Endothelial cell of umbilical vein (primary cell): ENCODE measurements around the gene C5orf58.

Source experiments
- CTCF ChIP-seq, 2 donors: IDR thresholded peaks; 1 replicate in 1 of 2; 2 replicates in 1 of 2; pipeline ENCODE4 v1.5.1; 2011; ENCODE audit warnings: low read length in 2 of 2, mild to moderate bottlenecking in 2 of 2, moderate library complexity in 2 of 2, control low read depth in 1 of 2, inconsistent platforms in 1 of 2, low read depth in 1 of 2; ENCODE audit not compliant: insufficient read depth in 1 of 2; ENCODE audit errors: extremely low read depth in 1 of 2
- EZH2 ChIP-seq: IDR thresholded peaks from 2 replicates; pipeline ENCODE4 v1.6.1; 2012; ENCODE audit warnings: borderline replicate concordance, low read depth, mild to moderate bottlenecking, moderate library complexity, low read length, inconsistent platforms; ENCODE audit not compliant: severe bottlenecking
- FOS ChIP-seq: IDR thresholded peaks from 2 replicates; pipeline ENCODE4 v1.6.1; 2011; ENCODE audit warnings: mild to moderate bottlenecking, low read length, moderate library complexity, borderline replicate concordance; ENCODE audit not compliant: insufficient read depth
- GATA2 ChIP-seq: IDR thresholded peaks from 2 replicates; pipeline ENCODE4 v1.7.0; 2011; ENCODE audit warnings: low read depth, mild to moderate bottlenecking, moderate library complexity, mixed read lengths, low read length; ENCODE audit not compliant: insufficient read length, insufficient read depth
- JUN ChIP-seq: IDR thresholded peaks from 2 replicates; pipeline ENCODE4 v1.6.1; 2011; ENCODE audit warnings: borderline replicate concordance, low read depth; ENCODE audit not compliant: insufficient read length, insufficient read depth
- MAX ChIP-seq: IDR thresholded peaks from 2 replicates; pipeline ENCODE4 v1.6.1; 2011; ENCODE audit not compliant: insufficient read depth, insufficient read length
- MYC ChIP-seq: IDR thresholded peaks from one replicate; pipeline ENCODE4 v1.6.1; 2011; ENCODE audit warnings: mild to moderate bottlenecking, low read depth, low read length
- POLR2A ChIP-seq: IDR thresholded peaks from 2 replicates; pipeline ENCODE4 v1.6.1; 2012; ENCODE audit warnings: low read depth, mild to moderate bottlenecking, control low read depth, low read length
- POLR2AphosphoS5 ChIP-seq: IDR thresholded peaks from 2 replicates; pipeline ENCODE4 v1.6.1; 2012; ENCODE audit warnings: low read depth, mild to moderate bottlenecking, control low read depth, low read length, moderate library complexity; ENCODE audit not compliant: insufficient read depth

- TF ChIP-seq CTCF (IDR thresholded peaks at IDR 0.05; ENCODE audit: extremely low read depth in 1 of 2, insufficient read depth in 1 of 2, low read depth in 1 of 2, low read length in 2 of 2) (no peak), MAX (no peak), EZH2 (no peak), POLR2A (no peak), MYC (no peak), JUN (no peak), POLR2AphosphoS5 (no peak), GATA2 (no peak), FOS (no peak)
Observed at GRCh38 chr5:170186156-170186555, 46.6 kb upstream of the C5orf58 start.
